ENCODE data around the gene TMEM184C.
A peak's percentile ranks its signal among the peaks of the same experiment; 100 is the strongest.

TMEM184C gene

GRCh38 chr4:147629783-147630730 is 12.9 kb downstream of the TMEM184C start:
- no peak overlapping the region for H3K4me3 ChIP-seq (replicated peaks; ENCODE audit: low read depth, low read length)
- DNase-seq (ENCODE audit: low read depth), result no peak
- TF ChIP-seq, protein P1, sequence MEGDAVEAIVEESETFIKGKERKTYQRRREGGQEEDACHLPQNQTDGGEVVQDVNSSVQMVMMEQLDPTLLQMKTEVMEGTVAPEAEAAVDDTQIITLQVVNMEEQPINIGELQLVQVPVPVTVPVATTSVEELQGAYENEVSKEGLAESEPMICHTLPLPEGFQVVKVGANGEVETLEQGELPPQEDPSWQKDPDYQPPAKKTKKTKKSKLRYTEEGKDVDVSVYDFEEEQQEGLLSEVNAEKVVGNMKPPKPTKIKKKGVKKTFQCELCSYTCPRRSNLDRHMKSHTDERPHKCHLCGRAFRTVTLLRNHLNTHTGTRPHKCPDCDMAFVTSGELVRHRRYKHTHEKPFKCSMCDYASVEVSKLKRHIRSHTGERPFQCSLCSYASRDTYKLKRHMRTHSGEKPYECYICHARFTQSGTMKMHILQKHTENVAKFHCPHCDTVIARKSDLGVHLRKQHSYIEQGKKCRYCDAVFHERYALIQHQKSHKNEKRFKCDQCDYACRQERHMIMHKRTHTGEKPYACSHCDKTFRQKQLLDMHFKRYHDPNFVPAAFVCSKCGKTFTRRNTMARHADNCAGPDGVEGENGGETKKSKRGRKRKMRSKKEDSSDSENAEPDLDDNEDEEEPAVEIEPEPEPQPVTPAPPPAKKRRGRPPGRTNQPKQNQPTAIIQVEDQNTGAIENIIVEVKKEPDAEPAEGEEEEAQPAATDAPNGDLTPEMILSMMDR (IDR thresholded peaks at IDR 0.05; ENCODE audit: low read length, missing control alignments), result no peak

DNA sequence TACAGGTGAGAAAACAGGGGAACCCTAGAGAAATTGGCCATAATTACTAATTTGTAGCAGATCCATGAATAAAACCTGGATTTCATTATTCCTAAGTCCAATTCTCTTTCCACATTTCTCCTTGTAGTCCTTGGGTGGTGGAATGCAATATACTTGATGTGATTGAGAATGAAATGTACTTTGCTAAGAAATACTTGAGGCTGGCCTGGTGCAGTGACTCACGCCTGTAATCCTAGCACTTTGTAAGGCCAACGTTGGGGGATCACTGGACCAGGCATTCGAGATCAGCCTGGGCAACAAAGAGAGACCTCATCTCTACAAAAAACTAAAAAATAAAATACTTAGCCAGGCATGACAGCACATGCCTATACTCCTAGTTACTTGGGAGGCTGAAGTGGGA is 15.9 kb downstream of the TMEM184C start:
- no peak overlapping the region for H3K4me3 ChIP-seq (replicated peaks; ENCODE audit: low read depth, low read length)
- TF ChIP-seq, protein P1 (IDR thresholded peaks at IDR 0.05; ENCODE audit: low read length, missing control alignments), result no peak
- no peak for DNase-seq (ENCODE audit: low read depth)

DNA sequence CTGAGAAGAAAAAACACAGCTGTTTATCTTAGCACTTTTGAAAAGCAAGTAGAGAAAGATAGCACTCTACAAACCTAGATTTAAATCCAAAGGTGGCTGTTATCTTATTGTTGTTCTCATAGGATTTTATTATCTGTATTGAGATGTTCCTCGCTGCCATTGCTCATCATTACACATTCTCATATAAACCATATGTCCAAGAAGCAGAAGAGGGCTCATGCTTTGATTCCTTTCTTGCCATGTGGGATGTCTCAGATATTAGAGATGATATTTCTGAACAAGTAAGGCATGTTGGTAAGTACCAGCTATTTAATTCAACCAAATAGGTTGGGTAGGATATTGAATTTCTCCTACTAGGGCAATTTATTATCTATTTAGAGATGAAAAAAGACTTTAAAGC is 16.4 kb downstream of the TMEM184C start:
- DNase-seq (ENCODE audit: low read depth), result no peak
- TF ChIP-seq, protein P1 (IDR thresholded peaks at IDR 0.05; ENCODE audit: low read length, missing control alignments), result no peak
- no peak overlapping the region for H3K4me3 ChIP-seq (replicated peaks; ENCODE audit: low read depth, low read length)

DNA sequence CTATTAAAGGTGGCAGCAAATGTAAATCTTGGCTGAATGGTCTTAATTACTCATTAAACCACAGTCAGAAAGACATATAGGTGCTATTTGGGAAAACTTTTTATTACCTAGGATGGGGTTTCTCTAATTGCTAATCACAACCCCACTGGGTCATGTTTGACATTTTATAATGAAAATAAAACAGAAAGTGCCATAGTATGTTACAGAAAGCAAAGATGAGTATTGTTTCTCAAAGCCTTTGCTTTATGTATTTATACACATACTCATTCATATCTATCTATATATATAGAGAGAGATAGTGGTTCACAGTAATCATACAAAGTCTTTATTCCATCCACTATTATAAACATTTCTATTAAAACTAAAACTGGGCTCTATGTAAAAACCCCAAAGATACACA is 18.2 kb downstream of the TMEM184C start:
- no peak for DNase-seq (ENCODE audit: low read depth)
- no peak overlapping the region for H3K4me3 ChIP-seq (replicated peaks; ENCODE audit: low read depth, low read length)
- TF ChIP-seq, protein P1 (IDR thresholded peaks at IDR 0.05; ENCODE audit: low read length, missing control alignments), result no peak

DNA sequence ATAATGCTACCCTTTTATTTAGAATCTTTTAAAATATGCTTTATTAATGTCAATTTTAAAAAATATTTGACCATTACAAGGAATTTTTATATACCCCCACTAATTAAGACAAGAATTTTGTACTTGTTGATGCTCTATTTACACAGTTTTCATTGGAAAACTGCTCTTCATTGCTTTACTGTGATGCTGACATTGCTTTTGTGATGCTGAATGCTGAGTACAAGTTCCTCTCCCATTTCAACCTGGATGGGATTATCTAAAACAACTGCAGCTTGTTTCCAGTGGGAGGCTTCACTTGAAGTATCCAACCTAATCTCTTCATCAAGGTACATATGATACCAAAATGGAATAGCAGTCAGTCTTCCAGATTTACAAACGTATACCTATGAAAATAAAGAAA is 21.2 kb downstream of the TMEM184C start:
- TF ChIP-seq, protein P1 (IDR thresholded peaks at IDR 0.05; ENCODE audit: low read length, missing control alignments), result no peak
- no peak overlapping the region for H3K4me3 ChIP-seq (replicated peaks; ENCODE audit: low read depth, low read length)
- no peak for DNase-seq (ENCODE audit: low read depth)

- TF ChIP-seq, protein P1 (IDR thresholded peaks at IDR 0.05; ENCODE audit: low read length, missing control alignments), result no peak
Observed at GRCh38 chr4:147638942-147639341, 21.7 kb downstream of the TMEM184C start.

More at GRCh38 chr4:147638942-147639341, 21.7 kb downstream of the TMEM184C start:
- H3K4me3 ChIP-seq (replicated peaks; ENCODE audit: low read depth, low read length), result no peak overlapping the region
- DNase-seq (ENCODE audit: low read depth), result peak; percentile 18
